ENCODE results near the gene PLOD1. TPM values are rescaled to one million over a fixed set of nuclear protein-coding genes. Genes with fewer than 3 reads are reported as not detected.

PLOD1 gene
- total and polyA plus RNA-seq, 2 of the 13 experiments (the other 11 are each of a cell fraction or from before 2014, with no cell fraction given) = 70.1 to 318 TPM

DNA sequence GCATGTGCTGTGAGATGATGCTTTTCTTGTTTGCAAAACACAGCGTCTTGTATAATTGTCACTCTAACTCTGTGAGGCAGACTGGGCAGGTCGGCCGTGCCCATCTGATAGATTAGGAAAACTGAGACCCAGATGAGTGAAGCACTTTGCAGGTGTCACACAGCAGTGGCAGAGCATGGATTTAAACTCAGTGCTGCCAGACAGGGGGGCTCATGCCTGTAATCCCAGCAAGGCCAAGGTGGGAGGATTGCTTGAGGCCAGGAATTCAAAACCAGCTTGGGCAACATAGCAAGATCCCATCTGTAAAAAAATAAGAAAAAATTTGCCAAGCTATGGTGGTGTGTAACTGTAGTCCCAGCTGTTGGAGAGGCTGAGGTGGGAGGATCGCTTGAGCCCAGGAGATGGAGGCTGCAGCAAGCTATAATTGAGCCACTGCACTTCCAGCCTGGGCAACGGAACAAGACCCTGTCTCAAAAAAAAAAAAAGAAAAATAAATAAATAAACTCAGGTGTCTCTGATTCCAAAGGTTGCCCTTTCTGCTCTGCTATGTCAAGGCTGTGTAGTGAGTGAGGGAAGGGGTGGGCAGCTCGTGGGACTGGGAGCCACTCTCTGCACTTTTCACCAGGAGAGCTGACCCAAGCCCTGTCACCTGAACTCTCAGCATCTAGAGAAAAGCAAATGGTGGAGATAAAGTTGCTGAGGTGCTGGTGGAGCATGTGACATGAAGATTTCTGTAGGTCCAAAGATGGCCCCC, 42.9 kb upstream of the PLOD1 start:
- Histone ChIP-seq H3K9me3 (ENCODE audit: low read length) (no peaks in the 10 kb centered on the region), H3K4me3 (replicated peaks in 1 of 3; ENCODE audit: insufficient read depth in 1 of 3, low read depth in 2 of 3, low read length in 3 of 3) (peak overlapping the region in 1 of 3 experiments; percentile 11; a peak in 1 of 6 replicates), H3K27ac (ENCODE audit: extremely low read length, insufficient read depth, low read length) (no peak overlapping the region), H3K27me3 (ENCODE audit: control insufficient read depth in 1 of 2, insufficient read depth in 2 of 2, low read length in 2 of 2) (no peaks in the 10 kb centered on the region; a peak in 1 of 5 replicates), H3K4me1 (ENCODE audit: insufficient read depth, low read length) (peaks cover 56% of the 10 kb centered on the region), H2AFZ (ENCODE audit: low read length) (no peak overlapping the region), H3K79me2 (ENCODE audit: insufficient read depth, low read length) (no peaks in the 10 kb centered on the region), H3K4me2 (ENCODE audit: low read depth, low read length) (peak overlapping the region; percentile 31; the same call in 1 of the 2 replicates), H3K9ac (ENCODE audit: insufficient read depth, low read depth, low read length) (no peak overlapping the region), H4K20me1 (ENCODE audit: insufficient read depth, low read length) (no peaks in the 10 kb centered on the region), H3K36me3 (replicated peaks in 1 of 2; ENCODE audit: control insufficient read depth in 1 of 2, insufficient read depth in 2 of 2, low read length in 2 of 2) (no peaks in the 10 kb centered on the region)
- ChIA-PET CTCF (ENCODE audit: low intra/inter-chr PET ratio, low total read pairs) (interaction anchor here (0.7 to 1.1 kb wide), 2 partner anchors 52 to 54 kb away, joined by 3 to 4 read pairs; no protein-coding TSS in a partner anchor), POLR2A (interaction anchor here (0.6 to 3.6 kb wide), 4 partner anchors 16 to 86 kb away, joined by 3 to 20 read pairs (median 6); partner anchors contain the start of genes CLCN6 and MTHFR)
- no TSS peak for BruUV-seq (replicated peaks)
- WGBS (ENCODE audit: low lambda C conversion rate) = 49% methylated on average over 6 of the region's 6 CpGs
- FAIRE-seq (no peak), ATAC-seq (peak; percentile 54), DNase-seq (ENCODE audit: low spot score) (no peak)
- in situ Hi-C loops (cut with HindIII; ENCODE audit: extremely low pct_ligation_motif_present, low pct_unique_long_range_greater_than_20kb) = no loop called here
- intact Hi-C loops (cut with micrococcal nuclease; ENCODE audit: unreplicated experiment) = no loop called here
- TF ChIP-seq ZNF776 (CRISPR knock-in tag; IDR thresholded peaks at IDR 0.05) (no peak), CREB1 (IDR thresholded peaks at IDR 0.05) (no peak), CREB1 (CRISPR knock-in tag; IDR thresholded peaks at IDR 0.05) (0 out of 2 replicates have a peak, but pooled peaks have one; percentile 27), HNF4A (CRISPR knock-in tag; IDR thresholded peaks at IDR 0.05) (peak; percentile 31; the same call in 1 of the 2 replicates), ARNTL (CRISPR knock-in tag; IDR thresholded peaks at IDR 0.05) (0 out of 2 replicates have a peak, but pooled peaks have one; percentile 44), PRMT3 (CRISPR knock-in tag; IDR thresholded peaks at IDR 0.05; ENCODE audit: borderline replicate concordance, low read depth) (no peak), ZNF253 (CRISPR knock-in tag; IDR thresholded peaks at IDR 0.05; ENCODE audit: borderline replicate concordance) (no peak), ATF7 (IDR thresholded peaks at IDR 0.05) (no peak), ATF7 (CRISPR knock-in tag; IDR thresholded peaks at IDR 0.05) (no peak), DMAP1 (CRISPR knock-in tag; IDR thresholded peaks at IDR 0.05) (no peak), CENPX (CRISPR knock-in tag; IDR thresholded peaks at IDR 0.05) (no peak), ZNF121 (CRISPR knock-in tag; IDR thresholded peaks at IDR 0.05) (peak; percentile 88), NR2F6 (IDR thresholded peaks at IDR 0.05) (peak; percentile 26; the same call in 1 of the 2 replicates), NR2F6 (CRISPR knock-in tag; IDR thresholded peaks at IDR 0.05) (no peak), ZNF841 (CRISPR knock-in tag; IDR thresholded peaks at IDR 0.05; ENCODE audit: borderline replicate concordance) (no peak), ZMYM3 (CRISPR knock-in tag; IDR thresholded peaks at IDR 0.05) (peak; percentile 70), ZNF205 (CRISPR knock-in tag; IDR thresholded peaks at IDR 0.05) (no peak)
- TF ChIP-seq, protein P1, sequence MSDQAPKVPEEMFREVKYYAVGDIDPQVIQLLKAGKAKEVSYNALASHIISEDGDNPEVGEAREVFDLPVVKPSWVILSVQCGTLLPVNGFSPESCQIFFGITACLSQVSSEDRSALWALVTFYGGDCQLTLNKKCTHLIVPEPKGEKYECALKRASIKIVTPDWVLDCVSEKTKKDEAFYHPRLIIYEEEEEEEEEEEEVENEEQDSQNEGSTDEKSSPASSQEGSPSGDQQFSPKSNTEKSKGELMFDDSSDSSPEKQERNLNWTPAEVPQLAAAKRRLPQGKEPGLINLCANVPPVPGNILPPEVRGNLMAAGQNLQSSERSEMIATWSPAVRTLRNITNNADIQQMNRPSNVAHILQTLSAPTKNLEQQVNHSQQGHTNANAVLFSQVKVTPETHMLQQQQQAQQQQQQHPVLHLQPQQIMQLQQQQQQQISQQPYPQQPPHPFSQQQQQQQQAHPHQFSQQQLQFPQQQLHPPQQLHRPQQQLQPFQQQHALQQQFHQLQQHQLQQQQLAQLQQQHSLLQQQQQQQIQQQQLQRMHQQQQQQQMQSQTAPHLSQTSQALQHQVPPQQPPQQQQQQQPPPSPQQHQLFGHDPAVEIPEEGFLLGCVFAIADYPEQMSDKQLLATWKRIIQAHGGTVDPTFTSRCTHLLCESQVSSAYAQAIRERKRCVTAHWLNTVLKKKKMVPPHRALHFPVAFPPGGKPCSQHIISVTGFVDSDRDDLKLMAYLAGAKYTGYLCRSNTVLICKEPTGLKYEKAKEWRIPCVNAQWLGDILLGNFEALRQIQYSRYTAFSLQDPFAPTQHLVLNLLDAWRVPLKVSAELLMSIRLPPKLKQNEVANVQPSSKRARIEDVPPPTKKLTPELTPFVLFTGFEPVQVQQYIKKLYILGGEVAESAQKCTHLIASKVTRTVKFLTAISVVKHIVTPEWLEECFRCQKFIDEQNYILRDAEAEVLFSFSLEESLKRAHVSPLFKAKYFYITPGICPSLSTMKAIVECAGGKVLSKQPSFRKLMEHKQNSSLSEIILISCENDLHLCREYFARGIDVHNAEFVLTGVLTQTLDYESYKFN (CRISPR knock-in tag; conservative IDR thresholded peaks at IDR 0.05) = peak; percentile 59; the same call in 1 of the 2 replicates
- TF ChIP-seq, protein P2, sequence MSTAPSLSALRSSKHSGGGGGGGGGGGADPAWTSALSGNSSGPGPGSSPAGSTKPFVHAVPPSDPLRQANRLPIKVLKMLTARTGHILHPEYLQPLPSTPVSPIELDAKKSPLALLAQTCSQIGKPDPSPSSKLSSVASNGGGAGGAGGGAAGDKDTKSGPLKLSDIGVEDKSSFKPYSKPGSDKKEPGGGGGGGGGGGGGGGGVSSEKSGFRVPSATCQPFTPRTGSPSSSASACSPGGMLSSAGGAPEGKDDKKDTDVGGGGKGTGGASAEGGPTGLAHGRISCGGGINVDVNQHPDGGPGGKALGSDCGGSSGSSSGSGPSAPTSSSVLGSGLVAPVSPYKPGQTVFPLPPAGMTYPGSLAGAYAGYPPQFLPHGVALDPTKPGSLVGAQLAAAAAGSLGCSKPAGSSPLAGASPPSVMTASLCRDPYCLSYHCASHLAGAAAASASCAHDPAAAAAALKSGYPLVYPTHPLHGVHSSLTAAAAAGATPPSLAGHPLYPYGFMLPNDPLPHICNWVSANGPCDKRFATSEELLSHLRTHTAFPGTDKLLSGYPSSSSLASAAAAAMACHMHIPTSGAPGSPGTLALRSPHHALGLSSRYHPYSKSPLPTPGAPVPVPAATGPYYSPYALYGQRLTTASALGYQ (CRISPR knock-in tag; IDR thresholded peaks at IDR 0.05) = no peak
- TF ChIP-seq, protein P3, sequence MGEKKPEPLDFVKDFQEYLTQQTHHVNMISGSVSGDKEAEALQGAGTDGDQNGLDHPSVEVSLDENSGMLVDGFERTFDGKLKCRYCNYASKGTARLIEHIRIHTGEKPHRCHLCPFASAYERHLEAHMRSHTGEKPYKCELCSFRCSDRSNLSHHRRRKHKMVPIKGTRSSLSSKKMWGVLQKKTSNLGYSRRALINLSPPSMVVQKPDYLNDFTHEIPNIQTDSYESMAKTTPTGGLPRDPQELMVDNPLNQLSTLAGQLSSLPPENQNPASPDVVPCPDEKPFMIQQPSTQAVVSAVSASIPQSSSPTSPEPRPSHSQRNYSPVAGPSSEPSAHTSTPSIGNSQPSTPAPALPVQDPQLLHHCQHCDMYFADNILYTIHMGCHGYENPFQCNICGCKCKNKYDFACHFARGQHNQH (CRISPR knock-in tag; IDR thresholded peaks at IDR 0.05) = no peak
